ENCODE data around the gene KLRB1.
"Not testable (repeated sequence)": the region's sequence is repeated elsewhere in the genome, so short reads cannot be mapped to it uniquely, and the experiment has no call there.

The KLRB1 gene

DNA sequence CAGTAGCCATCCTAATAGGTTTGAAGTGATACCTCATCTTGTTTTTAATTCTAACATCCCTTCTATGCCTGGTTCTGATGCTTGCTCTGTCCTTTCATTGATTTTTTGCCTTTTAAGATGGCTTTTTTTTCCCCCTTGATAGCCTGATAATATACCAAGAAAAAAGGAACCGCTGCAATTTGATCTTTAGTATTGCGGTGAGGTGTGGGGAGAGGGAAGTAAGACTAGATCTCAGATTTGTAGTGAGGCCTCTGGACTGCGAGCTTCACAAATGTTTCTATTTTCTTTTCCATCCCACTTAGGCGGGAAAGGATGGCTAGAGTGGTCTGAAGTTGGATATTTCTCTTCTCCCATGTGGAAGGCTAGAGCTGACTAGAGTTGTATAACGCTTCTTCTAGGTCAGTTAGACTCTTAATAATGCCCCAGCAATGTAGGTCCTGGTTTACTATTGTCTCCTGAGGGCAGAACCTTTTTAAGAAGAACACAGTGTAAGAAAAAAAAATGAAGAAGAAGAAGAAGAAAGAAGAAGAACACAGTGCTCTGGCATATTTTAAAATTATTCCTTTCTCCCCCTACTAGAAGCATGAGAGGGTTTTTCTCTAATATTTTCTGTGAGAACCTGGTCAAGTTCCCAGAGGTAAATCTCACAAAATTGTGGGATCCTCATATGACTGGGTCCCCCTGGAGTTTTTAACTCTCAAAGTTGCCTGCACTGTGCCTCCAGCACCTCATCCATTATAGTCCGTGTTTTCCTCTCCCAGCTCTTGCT lies 11.9 kb upstream of the KLRB1 start:
- no peak for DNase-seq

DNA sequence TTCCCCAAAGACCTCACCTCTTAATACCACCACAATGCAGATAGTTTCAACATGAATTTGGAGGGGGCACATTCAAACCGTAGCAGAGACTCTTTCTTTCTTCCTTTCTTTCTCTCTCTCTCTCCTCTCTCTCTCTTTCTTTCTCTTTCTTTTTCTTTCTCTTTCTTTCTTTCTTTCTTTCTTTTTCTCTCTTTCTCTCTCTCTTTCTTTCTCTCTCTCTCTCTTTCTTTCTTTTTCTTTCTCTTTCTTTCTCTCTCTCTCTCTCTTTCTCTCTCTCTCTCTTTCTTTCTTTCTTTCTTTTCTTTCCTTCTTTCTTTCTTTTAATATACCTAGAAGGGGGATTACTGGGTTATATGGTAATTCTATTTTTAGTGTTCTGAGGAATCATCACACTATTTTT lies 11.2 kb upstream of the KLRB1 start:
- DNase-seq: not testable (repeated sequence)

DNA sequence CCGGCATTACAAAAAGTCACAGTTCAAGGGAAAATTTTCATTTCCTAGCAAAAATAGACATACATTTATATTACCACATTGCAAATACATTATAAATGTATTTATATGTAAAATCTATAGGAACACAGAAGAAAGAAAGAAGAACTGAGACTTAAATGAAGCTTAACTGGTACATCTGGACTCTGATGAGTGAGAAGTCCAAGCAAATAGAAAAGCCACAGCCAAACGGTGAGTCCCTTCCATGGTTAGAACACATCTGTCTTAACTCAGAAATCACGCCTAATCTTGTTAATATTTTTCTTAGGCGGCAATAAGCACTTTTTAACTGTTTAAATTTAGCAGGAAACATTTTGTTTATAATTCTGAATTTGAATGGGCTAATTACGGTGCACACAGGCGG lies 9.4 kb upstream of the KLRB1 start:
- no peak for DNase-seq

DNA sequence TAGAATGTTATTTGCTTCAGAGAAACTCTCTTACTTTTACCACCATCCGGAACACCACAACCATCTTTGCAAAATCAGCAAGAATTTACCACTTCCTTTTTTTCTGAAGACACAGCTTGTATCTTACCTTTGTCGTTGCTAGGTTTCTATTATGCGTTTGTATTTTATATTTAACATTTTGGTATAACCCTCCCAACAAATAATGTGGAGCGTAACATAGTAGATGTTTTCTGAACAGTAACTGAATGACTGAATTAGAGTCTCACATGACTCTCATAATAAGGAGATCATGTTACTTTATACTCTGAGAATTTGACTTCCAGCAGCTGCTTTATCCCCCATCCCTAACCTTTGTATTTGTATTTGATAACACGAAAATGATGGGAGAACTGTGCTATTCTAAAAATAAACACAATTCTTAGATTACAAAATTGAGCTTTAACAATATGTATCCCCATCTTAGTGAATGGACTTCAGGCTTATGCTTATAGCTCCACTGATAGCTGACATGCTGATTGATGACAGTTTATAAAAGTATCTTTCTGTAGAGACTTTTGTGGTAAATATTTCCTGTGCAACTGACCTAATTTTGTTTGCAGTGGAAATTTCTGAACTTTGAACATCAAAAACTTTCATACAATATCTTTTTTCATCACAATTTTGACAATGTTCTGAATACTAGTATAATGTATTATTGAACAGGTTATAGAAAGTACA lies 7.9 kb upstream of the KLRB1 start:
- DNase-seq: no peak

DNA sequence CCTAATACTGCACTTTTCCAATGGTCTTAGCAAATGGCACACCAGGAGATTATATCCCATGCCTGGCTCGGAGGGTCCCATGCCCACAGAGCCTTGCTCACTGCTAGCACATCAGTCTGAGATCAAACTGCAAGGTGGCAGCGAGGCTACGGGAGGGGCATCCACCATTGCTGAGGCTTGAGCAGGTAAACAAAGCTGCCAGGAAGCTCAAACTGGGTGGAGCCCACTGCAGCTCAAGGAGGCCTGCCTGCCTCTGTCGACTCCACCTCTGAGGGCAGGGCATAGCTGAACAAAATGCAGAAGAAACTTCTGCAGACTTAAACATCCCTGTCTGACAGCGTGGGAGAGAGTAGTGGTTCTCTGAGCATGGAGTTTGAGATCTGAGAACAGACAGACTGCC lies 2.9 kb upstream of the KLRB1 start:
- DNase-seq: not testable (repeated sequence)

DNA sequence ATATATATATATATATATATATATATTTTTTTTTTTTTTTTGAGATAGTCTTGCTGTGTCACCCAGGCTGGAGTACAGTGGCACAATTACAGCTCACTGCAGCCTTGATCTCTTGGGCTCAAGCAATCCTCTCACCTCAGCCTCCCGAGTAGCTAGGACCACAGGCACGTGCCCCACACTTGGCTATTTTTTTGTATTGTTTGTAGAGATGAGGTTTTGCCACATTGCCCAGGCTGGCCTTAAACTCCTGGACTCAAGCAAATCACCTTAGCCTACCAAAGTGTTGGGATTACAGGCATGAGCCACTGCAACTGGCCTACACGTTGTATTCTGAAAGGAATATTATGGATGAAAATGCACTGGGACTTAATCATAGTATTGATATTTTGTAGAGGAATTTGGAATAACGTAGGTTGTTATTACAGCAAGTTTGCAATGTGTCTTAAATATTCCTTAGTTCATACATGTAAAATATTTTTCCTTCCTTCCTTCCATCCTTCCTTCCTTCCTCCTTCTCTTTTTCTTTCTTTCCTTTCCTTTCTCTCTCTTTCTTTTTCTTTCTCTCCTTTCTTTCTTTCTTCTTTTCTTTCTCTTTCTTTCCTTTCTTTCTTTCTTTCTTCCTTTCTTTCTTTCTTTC lies 862 bp downstream of the KLRB1 start:
- DNase-seq: no peak

DNA sequence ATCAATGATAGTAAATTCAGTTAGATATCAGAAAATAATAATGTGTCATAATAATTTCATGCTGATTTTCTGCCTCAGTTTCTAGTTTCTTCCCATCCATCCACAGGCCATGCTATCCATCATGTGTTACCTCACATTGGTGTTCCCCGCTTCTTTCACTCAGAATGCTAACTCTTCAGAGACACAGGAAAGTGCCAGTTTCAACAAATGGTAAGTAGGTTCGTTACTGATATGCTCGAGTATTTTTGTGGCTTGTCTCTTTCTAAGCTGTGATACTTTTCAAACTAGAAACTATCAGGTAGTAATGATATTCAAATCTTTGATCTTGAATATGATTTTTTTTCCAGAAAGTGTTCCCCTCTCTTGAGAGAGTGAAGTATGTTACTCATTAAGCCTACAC lies 1.5 kb downstream of the KLRB1 start:
- DNase-seq: no peak

DNA sequence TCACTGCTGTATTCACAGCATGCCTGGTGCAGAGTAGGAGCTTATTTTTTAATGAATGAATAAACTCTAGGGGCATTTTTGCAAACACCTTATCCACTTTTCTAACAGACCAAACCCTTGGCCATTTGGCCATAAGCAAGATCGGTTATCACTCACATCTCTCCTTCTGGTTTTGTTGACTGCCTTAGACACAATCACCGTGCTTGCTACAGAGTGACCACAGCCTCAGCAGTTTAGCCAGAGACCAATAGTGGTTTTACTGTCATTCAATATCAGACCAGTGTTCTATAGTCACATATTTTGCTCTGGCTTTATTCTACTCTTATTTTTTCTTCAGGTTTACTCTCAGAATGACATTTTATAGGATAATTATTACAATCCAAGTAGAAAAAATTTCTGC lies 2.2 kb downstream of the KLRB1 start:
- DNase-seq: no peak

DNA sequence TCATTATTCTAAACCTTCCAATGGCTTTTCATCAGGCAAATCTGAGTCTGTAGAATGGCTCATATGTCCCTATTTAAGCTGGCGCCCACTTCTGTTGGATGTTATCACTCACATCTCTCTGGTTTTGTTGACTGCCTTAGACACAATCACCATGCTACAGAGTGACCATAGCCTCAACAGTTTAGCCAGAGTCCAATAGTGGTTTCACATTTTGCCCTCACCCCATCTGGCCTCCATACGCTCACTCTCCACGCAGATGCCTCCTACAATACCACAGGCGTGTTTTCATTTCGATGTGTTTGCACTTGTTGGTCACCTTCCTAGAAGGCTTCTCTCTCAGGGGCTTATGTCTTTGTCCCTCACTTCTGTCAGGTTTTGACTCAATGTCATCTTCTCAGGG lies 3.4 kb downstream of the KLRB1 start:
- no peak for DNase-seq

DNA sequence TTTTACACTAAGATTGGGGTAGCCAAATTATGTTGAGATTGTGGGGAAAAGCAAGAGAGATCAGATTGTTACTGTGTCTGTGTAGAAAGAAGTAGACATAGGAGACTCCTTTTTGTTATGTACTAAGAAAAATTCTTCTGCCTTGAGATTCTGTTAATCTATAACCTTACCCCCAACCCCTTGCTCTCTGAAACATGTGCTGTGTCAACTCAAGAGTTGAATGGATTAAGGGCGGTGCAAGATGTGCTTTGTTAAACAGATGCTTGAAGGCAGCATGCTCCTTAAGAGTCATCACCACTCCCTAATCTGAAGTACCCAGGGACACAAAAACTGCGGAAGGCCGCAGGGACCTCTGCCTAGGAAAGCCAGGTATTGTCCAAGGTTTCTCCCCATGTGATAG lies 7.3 kb downstream of the KLRB1 start:
- DNase-seq: not testable (repeated sequence)

DNA sequence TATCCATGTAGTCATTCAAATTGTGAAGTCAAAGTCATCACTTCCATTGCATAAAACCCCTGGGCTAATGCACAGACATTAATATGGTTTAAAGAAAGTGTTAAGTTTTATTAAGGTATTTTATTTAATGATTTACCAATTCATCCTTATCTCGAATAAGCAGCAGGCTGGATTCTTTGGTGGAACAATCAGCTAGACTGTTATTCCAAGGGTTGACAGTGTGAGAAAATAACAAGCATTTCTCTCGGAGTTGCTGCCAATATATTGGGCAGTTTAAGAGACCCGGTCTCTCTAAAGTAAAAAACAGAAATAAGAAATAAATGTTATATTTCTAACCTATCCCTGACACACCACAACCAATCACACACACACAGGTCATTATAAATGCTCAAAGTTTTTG lies 9.4 kb downstream of the KLRB1 start:
- DNase-seq: no peak

DNA sequence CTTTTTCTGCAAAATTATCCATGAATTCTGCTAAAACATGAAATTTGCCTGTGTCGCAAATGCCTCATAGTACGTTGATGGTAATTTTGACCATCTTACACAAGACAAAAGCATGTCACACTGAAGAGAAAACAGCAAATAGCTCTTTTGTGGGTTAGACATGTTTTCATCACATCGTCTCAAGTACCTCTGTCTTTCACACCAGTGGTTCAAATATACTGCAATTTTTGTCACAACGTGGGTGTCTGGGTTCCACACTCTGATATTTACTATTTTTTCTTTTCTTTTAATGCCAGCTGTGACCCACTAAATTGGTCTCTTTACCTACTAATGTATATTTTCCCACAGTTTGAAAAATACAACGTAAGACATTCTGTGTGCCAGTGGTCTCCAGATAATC lies 10.4 kb downstream of the KLRB1 start:
- DNase-seq: no peak

DNA sequence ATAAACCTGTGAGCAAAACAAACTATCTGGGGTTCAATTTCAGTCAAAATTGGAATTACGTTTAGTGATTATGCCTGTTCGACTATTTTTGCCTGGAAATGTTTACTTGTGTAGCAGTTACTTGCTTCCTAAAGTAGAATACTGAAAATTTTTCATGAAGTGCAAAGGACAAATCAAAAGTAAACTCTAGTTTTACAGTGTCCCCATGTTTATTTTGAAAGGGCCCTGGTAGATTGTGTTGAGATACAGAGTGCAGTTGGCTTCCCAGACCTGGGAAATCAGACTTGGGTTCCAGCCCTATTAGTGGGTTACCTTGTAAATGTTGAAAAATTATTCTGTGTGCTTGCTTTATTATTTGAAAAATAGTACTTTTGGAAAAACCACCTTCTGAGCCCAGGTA lies 17.3 kb downstream of the KLRB1 start:
- DNase-seq: no peak

DNA sequence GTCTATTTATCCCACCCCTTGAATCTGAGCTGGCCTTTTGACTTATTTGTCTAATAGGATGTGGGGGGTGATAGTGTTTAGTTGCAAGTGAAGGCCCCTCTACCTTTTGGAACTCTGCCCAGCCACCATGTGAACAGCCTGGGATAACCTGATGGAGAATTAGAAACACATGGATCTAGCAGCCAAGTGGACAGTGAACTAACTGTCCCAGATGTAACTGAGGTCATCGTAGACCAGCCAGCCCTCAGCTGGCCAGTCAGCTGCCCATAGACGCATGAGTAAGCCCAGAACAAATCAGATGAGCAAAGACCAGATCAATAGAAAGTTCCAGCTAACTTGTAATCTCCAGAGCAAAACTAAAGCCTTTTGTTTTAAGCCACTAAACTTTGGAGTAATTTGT lies 19.0 kb downstream of the KLRB1 start:
- no peak for DNase-seq

DNA sequence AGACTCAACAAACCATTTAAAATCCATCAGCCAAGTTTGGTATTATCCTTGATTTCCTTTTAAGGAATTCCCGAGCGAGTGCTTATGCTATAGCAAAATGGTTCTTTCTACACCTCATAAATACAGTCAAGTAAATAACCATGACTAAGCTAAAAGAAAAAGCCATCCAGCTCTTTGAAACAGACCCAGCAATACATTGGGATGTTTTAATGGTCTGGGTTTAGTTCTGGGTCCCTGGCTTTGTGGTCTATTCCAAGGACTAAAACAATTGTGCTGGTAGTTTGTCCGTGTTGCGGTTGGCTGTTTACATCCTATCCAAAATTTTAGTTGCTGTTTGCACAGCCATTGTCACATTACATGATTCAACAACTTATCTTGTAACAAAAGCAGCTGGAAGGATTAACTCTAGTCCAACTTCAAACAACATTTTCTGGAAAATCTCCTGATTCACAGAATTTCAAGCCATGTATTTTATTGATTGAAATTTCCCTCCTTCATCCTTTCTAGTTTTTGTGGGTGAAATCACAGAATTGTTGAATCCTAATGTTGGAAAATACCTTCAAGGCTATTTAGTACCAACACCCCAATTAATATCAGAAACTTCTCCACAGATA lies 19.6 kb downstream of the KLRB1 start:
- DNase-seq: no peak

DNA sequence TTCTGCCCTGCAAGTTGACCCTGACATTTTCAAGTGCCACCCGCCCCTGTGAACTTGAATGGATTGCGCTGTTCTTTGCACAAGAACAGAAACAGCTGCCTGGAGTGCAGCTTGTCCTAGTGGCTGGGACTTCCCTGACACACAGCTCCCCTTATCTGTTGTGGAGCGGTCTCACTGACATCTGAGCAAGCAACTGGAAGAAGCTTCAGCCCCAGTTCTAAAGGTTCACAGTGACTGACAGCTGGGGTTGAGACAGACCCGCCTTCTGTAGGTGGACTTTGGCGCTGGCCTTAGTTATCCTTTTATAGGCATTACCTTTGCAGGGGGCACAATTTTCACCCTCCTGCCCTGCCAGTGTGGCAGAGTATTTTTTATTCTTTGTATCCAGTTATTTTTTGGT lies 30.0 kb downstream of the KLRB1 start:
- DNase-seq: not testable (repeated sequence)

DNA sequence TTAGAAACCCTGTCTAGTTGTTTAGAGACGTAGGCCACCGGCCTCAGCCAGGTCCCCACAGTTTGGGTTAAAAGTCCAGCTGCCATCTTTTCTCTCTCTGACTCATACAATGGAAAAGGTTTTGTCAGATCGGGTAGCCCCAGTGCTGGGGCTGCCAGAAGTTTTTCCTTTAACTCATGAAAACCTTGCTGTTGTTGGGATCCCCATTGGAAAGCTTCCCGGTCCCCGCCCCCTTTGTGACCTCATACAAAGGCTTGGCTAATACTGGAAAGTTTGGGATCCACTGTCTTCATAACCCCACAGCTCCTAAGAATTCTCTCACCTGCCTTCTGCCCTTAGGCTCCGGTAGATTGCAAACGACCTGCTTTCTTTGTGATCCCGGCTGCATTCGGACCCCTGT lies 40.6 kb downstream of the KLRB1 start:
- DNase-seq: not testable (repeated sequence)

DNA sequence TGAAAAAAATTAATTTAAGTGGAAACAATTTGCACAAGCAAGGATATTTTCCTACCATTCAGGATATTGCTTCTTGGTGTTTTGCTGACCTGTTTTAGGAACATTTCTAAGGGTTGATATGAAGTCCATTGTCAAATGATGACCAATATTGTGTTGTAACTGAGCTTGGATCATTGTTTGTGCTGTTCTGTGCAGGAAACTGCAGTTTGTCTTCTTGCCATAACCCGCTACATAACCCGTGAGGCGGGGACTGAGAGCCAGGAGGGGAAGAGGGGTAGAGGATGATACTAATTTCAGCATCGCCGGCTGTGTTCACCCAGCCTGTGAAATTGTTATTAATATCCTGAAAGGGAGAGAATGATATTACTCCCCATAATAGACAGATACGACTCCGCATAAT lies 41.6 kb downstream of the KLRB1 start:
- DNase-seq: not testable (repeated sequence)

DNA sequence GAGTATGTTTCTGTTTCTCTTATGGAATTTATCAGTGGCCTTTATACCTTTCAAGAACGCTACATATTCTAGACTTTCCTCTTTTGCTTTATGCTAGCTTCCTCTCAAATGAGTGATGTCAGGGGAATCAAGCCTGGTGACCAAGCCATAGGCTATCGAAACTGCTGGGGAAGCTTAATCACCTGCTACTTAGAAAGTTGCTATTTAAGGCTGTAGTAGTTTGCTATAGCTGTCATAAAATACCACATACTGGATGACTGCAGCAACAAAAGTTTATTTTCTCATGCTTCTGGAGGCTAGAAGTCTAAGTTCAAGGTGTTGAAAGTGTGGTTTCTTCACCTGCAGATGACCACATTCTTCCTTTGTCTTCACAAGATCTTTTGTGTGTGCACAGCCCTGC lies 43.3 kb downstream of the KLRB1 start:
- DNase-seq: not testable (repeated sequence)

DNA sequence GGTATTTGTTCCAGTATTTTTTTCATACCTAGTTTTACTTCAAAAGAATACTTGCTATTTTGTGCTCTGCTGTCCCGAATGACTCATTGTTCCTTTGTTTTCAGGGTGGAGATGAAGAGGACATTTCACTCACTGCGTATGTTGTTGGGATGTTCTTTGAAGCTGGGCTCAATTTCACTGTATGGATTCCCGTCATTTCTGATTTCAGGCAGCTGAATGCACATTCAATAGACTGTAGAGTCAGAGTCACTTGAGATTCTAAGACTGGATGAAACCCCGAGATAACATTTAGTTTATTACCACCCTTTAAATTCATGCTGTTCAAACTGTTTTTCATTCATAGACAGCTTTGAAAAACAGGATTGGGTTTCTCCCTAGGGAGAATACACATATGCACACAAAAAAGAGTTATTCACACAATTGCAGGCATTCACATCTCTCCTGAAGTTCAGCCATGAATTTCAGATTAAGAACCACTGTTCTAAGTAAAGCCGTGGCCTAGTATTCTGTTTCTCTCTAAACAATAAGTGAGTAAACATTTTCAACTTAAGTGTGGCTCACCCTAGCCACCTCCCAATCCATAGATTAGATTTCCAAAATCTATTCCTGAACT lies 44.8 kb downstream of the KLRB1 start:
- not testable (repeated sequence) for DNase-seq

DNA sequence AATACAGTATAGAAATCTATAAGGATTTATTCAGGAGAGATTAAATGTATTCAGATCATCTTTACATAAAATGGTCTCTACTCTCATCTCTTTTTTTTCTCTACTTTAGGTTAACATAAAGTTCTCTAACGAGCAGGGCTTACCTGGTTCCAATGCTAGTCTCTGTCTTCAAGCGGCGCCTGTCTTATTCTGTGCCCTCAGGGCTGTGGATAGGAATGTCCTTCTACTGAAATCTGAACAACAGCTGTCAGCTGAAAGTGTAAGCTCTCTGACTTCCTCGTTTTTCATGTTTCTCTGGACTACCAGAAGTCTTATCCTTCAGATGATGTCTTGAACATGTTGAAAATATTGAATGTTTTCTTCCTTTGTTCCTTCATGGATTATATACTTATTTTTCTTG lies 62.2 kb downstream of the KLRB1 start:
- not testable (repeated sequence) for DNase-seq

All from inflammatory macrophage (primary cell).